NCI-H1436 (cell line): ENCODE data around the gene ACP6.
"Not testable (repeated sequence)": the region's sequence is repeated elsewhere in the genome, so short reads cannot be mapped to it uniquely, and the experiment has no call there.

Experiments used
- DNase-seq: peaks from one replicate; lab custom pipeline; 2025; lab: John Stamatoyannopoulos, UW

ACP6 gene

GRCh38 chr1:147670319-147671001 lies at the start of gene ACP6:
Gene ACP6 (minus strand): TSS chr1:147670524. CDS start chr1:147670048, 476 bp downstream.
- peak; percentile 76 for DNase-seq

GRCh38 chr1:147719711-147720225 lies 49.4 kb upstream of the ACP6 start:
- no peak for DNase-seq

- no peak for DNase-seq
Observed at GRCh38 chr1:147719029-147719698, 48.8 kb upstream of the ACP6 start.

- no peak for DNase-seq
Observed at GRCh38 chr1:147717706-147718097, 47.4 kb upstream of the ACP6 start.

GRCh38 chr1:147717051-147717705 lies 46.9 kb upstream of the ACP6 start:
- DNase-seq: no peak

- no peak for DNase-seq
Observed at GRCh38 chr1:147712605-147713004, 42.3 kb upstream of the ACP6 start.

- peak; percentile 39 for DNase-seq
Observed at GRCh38 chr1:147700042-147701006, 30.0 kb upstream of the ACP6 start.

GRCh38 chr1:147699686-147700041 lies 29.3 kb upstream of the ACP6 start:
- no peak for DNase-seq

- DNase-seq: no peak
Observed at GRCh38 chr1:147683163-147683763, 12.9 kb upstream of the ACP6 start.

- not testable (repeated sequence) for DNase-seq
Observed at GRCh38 chr1:147680608-147681235, 10.4 kb upstream of the ACP6 start.

- not testable (repeated sequence) for DNase-seq
Observed at GRCh38 chr1:147677681-147678080, 7.4 kb upstream of the ACP6 start.

GRCh38 chr1:147676311-147677085 lies 6.2 kb upstream of the ACP6 start:
- no peak for DNase-seq

GRCh38 chr1:147673816-147674215 lies 3.5 kb upstream of the ACP6 start:
- no peak for DNase-seq

GRCh38 chr1:147673406-147673805 lies 3.1 kb upstream of the ACP6 start:
- DNase-seq: no peak

- DNase-seq: no peak
Observed at GRCh38 chr1:147669469-147670318, 630 bp downstream of the ACP6 start.

- DNase-seq: no peak
Observed at GRCh38 chr1:147665521-147665920, 4.8 kb downstream of the ACP6 start.

- DNase-seq: no peak
Observed at GRCh38 chr1:147664206-147664605, 6.1 kb downstream of the ACP6 start.

GRCh38 chr1:147654511-147654910 lies 15.8 kb downstream of the ACP6 start:
- no peak for DNase-seq

GRCh38 chr1:147652306-147652705 lies 18.0 kb downstream of the ACP6 start:
- no peak for DNase-seq
